HUES6 (cell line): ENCODE data around the gene LRIT1.

Experiments used
- H3K27ac ChIP-seq: 2 replicates; pipeline ENCODE4 v1.7.0; 2013; ENCODE audit warnings: low read depth, mild to moderate bottlenecking, low read length, inconsistent platforms
- H3K27me3 ChIP-seq: 2 replicates; pipeline ENCODE4 v1.6.1; 2013; ENCODE audit warnings: low read length; ENCODE audit not compliant: control insufficient read depth, insufficient read depth
- H3K36me3 ChIP-seq: 2 replicates; pipeline ENCODE4 v1.6.1; 2013; ENCODE audit warnings: low read length; ENCODE audit not compliant: control insufficient read depth, insufficient read depth
- H3K4me1 ChIP-seq: 2 replicates; pipeline ENCODE4 v1.6.1; 2013; ENCODE audit warnings: low read length; ENCODE audit not compliant: control insufficient read depth, insufficient read depth
- H3K4me3 ChIP-seq: 2 replicates; pipeline ENCODE4 v1.5.1; 2013; ENCODE audit warnings: low read depth, low read length
- H3K9ac ChIP-seq: one replicate; pipeline ENCODE4 v1.6.1; 2013; ENCODE audit warnings: mild to moderate bottlenecking, low read length
- H3K9me3 ChIP-seq: 2 replicates; pipeline ENCODE4 v1.6.1; 2013; ENCODE audit warnings: low read depth, low read length; ENCODE audit not compliant: control insufficient read depth, insufficient read depth

The LRIT1 gene

DNA sequence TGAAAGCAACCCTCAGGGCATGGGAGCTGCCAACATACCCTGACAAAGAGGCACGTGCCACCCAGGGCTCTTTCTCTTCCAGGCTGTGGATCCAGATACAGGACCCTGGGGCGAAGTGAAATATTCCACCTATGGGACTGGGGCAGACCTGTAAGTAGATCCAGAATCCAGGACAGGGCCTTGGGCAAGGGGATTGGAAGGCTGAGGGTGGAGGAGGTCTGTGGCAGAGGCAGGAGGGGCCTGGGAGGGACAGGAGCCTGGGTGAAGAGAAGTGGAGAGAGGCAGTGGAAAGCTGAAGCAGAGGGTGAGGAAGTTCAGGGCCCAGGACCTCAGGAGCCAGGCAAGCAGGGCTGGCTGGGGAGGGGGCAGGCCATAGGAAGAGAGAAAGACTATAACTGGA, 29.8 kb downstream of the LRIT1 start:
- Histone ChIP-seq H3K36me3 (no peaks in the 10 kb centered on the region), H3K4me3 (no peak overlapping the region), H3K27me3 (0 out of 2 replicates have a peak, but pooled peaks cover 5% of the 10 kb centered on the region), H3K9me3 (no peaks in the 10 kb centered on the region), H3K27ac (no peak overlapping the region), H3K4me1 (no peaks in the 10 kb centered on the region), H3K9ac (no peak overlapping the region)

DNA sequence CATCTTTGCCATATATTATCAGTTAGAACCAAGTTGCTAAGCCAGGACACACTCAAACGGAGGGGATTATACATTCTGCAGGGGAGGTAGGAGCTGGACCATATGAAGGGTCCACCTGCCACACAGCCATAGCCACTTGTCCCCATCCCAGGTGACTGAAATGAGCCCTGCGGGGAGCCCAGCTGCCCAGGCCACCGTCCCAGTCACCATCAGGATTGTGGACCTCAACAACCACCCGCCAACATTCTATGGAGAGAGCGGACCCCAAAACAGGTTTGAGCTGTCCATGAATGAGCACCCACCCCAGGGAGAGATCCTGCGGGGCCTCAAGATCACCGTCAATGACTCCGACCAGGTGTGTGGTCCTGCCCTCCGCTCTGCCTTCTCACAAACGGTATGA, 33.3 kb downstream of the LRIT1 start:
- no peak overlapping the region for H3K27ac ChIP-seq
- H3K27me3 ChIP-seq = 0 out of 2 replicates have a peak, but pooled peaks cover 5% of the 10 kb centered on the region
- H3K9ac ChIP-seq = no peak overlapping the region
- no peak overlapping the region for H3K4me3 ChIP-seq
- no peaks in the 10 kb centered on the region for H3K9me3 ChIP-seq
- H3K36me3 ChIP-seq = no peaks in the 10 kb centered on the region
- H3K4me1 ChIP-seq = no peaks in the 10 kb centered on the region

DNA sequence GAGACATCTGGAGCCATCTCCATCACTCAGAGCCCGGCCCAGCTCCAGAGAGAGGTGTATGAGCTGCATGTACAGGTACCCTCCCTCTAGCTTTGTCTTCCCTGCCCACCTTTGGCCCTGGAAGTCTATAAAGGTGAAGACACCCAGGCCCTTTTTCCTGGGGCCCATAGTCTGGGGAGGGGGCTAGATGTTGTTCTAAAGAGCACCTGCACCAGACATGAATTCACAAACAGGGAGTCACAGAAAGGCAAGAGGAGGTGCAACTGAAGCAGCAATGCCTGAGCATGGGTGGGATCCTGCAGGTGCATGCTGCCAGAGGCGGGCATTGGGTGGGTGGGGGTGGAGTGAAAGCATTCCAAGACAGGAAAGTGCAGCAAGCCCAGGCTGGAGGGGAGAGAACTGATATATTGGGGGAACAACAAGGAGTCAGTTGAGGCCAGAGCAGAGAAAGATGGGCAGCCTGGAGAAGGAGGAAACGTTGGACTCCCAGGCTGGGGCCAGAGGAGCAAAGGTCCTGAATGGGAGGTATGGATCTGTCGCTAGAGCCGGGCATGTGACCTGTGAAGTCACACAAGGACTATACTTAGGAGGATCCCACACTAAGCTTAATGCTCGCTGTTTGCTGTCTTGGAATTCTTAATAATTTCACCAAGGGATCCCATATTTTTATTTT, 35.4 kb downstream of the LRIT1 start:
- Histone ChIP-seq H3K36me3 (no peaks in the 10 kb centered on the region), H3K9me3 (no peaks in the 10 kb centered on the region), H3K27me3 (0 out of 2 replicates have a peak, but pooled peaks cover 5% of the 10 kb centered on the region), H3K27ac (no peak overlapping the region), H3K4me3 (no peak overlapping the region), H3K4me1 (no peaks in the 10 kb centered on the region), H3K9ac (no peak overlapping the region)

DNA sequence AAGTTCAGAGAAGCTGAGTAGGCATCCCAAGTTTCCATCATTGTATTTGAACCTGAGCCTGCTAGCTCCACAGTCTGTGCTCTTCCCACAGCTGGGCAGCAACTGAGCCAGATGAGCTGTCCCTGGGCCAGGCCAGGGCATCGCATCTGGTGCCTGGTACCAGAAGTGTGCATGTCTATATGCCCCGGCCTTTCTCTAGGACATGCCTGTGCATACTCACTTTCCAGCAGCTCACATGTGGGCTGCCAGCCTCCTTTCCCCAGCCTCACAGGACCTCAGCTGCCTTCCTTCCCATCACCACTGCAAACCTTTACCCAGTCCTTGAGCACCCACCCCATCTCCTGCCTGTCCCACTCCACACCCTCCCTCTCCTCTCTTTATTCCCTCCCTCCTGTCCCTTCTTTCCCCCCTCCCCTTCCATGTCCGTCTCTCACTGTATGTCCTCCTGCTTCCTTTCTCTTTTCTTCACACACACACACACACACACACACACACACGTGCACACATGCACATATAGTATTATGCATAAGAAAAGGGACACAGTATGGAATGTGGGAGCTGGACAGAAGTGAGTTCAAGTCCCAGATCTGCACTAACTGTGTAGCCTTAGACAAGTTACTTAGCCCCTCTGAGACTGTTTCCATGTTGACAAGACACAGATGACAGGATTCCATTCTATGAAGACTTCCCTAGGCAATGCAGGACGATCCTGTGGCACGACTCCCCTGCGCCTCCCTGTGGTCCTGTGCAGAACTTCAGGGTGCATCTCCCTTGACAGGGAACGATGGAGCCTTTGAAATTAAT, 36.1 kb downstream of the LRIT1 start:
- H3K27ac ChIP-seq = no peak overlapping the region
- H3K4me3 ChIP-seq = no peak overlapping the region
- H3K27me3 ChIP-seq = 0 out of 2 replicates have a peak, but pooled peaks cover 5% of the 10 kb centered on the region
- H3K9me3 ChIP-seq = no peaks in the 10 kb centered on the region
- H3K4me1 ChIP-seq = no peaks in the 10 kb centered on the region
- H3K9ac ChIP-seq = no peak overlapping the region
- no peaks in the 10 kb centered on the region for H3K36me3 ChIP-seq

DNA sequence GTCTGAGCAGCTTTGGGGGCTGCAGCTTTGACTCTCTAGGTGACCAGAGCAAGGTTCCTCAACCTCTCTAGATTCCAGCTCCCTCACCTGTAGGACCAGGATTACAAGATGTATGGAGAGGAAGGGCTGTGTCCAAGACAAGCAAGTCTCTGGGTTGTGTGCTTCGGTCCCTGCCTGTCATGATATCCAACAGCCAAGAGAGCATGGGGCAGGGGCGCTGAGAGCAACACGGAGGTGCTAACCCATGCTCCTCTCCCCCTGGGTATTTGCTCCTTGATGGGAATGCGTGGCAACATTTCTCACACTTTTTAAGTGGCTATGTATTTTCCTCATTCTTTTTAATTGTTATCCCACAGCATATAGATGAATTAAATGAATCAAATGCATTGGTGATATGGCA, 36.7 kb downstream of the LRIT1 start:
- Histone ChIP-seq H3K27me3 (0 out of 2 replicates have a peak, but pooled peaks cover 5% of the 10 kb centered on the region), H3K36me3 (no peaks in the 10 kb centered on the region), H3K4me1 (no peaks in the 10 kb centered on the region), H3K27ac (no peak overlapping the region), H3K9me3 (no peaks in the 10 kb centered on the region), H3K4me3 (no peak overlapping the region), H3K9ac (no peak overlapping the region)

DNA sequence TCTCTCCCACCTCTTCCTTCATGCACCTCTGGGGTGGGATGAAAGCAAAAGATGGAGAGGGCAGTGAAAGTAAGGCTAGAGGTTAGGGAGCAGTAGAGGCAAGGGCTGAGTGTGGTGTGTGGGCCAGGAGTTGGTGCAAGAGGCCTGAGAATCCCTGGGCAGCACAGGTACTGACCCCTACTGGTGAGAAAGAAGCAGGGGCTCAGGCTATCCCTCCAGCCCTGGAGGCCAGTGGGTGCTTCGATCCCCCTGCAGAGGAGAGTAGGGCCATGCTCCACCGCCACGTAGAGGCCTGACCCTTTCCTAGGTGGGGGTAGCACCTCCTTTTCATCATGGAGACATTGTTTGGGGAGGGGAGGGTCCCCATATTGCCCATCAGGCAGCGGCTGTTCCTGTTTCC, 37.2 kb downstream of the LRIT1 start:
- Histone ChIP-seq H3K27me3 (0 out of 2 replicates have a peak, but pooled peaks cover 5% of the 10 kb centered on the region), H3K27ac (no peak overlapping the region), H3K9me3 (no peaks in the 10 kb centered on the region), H3K4me1 (no peaks in the 10 kb centered on the region), H3K4me3 (no peak overlapping the region), H3K9ac (no peak overlapping the region), H3K36me3 (no peaks in the 10 kb centered on the region)

DNA sequence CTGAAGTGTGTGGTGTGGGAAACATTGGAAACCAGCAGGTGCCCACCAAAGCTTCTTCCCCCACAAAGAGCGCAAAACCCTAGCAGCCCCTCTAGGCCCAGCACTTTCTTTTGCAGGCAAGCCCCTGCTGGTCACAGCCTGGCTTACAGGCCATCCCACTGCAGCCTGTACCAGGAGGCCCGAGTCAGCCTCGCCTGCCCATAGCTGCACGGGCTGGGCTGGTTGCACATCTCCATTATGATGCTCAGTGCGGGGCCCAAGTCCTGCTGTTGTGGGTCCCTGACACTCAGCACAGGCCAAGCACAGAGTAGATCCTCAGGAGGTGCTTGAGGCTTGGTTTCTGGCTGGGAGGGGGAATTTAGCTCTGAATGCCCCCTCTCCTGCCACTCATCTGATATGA, 39.0 kb downstream of the LRIT1 start:
- H3K9ac ChIP-seq = no peak overlapping the region
- H3K4me3 ChIP-seq = no peak overlapping the region
- no peaks in the 10 kb centered on the region for H3K4me1 ChIP-seq
- peaks cover 2% of the 10 kb centered on the region; the same call in 1 of the 2 replicates for H3K36me3 ChIP-seq
- no peak overlapping the region for H3K27ac ChIP-seq
- H3K27me3 ChIP-seq = peaks cover 14% of the 10 kb centered on the region
- H3K9me3 ChIP-seq = no peaks in the 10 kb centered on the region

DNA sequence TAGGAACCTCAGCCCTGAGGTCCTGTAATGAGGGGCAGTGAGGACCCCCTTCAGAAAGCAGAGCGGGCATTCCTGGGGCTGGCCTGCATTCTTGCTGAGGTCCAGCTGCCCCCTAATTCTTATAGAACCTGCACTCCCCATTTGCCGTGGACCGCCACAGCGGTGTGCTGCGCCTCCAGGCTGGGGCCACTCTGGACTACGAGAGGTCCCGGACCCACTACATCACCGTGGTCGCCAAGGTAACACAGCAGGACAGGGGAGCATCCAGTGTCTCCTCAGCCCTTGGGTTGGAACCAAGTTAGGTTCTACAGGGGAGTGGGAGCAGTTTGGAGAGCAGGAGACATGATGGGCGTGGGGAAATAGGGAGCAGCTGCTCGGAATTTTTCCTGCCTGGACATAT, 39.7 kb downstream of the LRIT1 start:
- Histone ChIP-seq H3K9ac (no peak overlapping the region), H3K27me3 (peaks cover 19% of the 10 kb centered on the region), H3K4me3 (no peak overlapping the region), H3K27ac (no peak overlapping the region), H3K4me1 (no peaks in the 10 kb centered on the region), H3K36me3 (peaks cover 2% of the 10 kb centered on the region; the same call in 1 of the 2 replicates), H3K9me3 (no peaks in the 10 kb centered on the region)

DNA sequence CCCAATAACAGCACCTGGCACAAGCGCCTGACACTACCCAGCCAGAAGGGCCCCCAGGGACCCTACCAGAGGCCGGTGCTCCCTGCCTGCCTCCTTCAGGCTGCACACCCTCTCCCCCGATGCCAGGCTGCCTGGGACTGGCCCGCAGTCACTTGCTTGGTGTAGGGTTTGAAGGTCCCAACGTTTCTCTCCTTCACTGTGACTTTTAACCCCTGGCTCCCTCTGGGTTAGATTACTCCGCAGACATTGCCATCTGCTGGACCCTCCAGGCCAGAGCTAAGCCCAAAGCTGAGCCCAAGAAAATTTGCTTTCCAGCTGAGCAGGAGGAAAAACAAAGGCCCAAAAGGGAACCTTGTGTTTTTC, 40.1 kb downstream of the LRIT1 start:
- H3K4me3 ChIP-seq = no peak overlapping the region
- no peaks in the 10 kb centered on the region for H3K9me3 ChIP-seq
- no peak overlapping the region for H3K27ac ChIP-seq
- H3K9ac ChIP-seq = no peak overlapping the region
- H3K4me1 ChIP-seq = no peaks in the 10 kb centered on the region
- H3K27me3 ChIP-seq = peaks cover 24% of the 10 kb centered on the region
- H3K36me3 ChIP-seq = peaks cover 2% of the 10 kb centered on the region; the same call in 1 of the 2 replicates

DNA sequence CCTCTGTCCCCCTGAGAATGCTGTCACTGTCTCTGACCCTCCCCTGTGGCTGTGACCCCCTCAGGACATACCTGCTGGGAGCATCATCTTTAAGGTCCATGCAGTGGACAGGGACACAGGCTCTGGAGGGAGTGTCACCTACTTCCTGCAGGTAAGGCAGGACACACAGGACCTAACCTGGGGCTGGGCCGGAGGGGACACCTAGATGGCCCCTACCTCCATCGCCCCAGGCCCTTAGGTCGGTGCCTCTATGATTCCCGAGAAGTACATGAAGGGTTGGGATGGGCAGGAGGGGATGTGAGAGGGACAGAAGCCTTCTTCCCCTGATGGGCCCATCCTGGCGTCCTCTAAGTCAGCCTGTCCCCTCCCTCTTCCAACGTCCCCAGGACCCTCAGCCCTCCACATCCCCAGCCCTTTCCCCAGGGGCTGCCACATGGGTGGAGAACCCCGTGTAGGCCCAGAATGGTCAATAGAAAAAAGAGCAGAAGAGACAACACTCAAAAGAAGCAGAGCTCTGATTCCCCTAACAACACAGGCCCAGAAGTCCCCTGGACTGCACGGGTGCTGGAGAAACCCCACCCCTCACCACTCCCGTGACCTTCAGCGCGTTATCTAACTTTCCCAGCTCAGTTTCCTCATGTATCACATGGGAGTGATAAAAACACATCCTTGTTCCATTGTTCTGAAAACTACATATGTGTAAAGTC, 40.7 kb downstream of the LRIT1 start:
- H3K9ac ChIP-seq = no peak overlapping the region
- no peaks in the 10 kb centered on the region for H3K4me1 ChIP-seq
- no peak overlapping the region for H3K4me3 ChIP-seq
- no peaks in the 10 kb centered on the region for H3K9me3 ChIP-seq
- no peak overlapping the region for H3K27ac ChIP-seq
- peaks cover 29% of the 10 kb centered on the region for H3K27me3 ChIP-seq
- H3K36me3 ChIP-seq = peaks cover 2% of the 10 kb centered on the region; the same call in 1 of the 2 replicates
